Measurements from ENCODE around the gene ELOVL5. TPM values are rescaled to one million over a fixed set of nuclear protein-coding genes. Genes with fewer than 3 reads are reported as not detected.
"Not testable (repeated sequence)": the region's sequence is repeated elsewhere in the genome, so short reads cannot be mapped to it uniquely, and the experiment has no call there.

The ELOVL5 gene
- polyA plus RNA-seq, 3 donors: 76.8 to 79.4 (median 79.4) TPM

DNA sequence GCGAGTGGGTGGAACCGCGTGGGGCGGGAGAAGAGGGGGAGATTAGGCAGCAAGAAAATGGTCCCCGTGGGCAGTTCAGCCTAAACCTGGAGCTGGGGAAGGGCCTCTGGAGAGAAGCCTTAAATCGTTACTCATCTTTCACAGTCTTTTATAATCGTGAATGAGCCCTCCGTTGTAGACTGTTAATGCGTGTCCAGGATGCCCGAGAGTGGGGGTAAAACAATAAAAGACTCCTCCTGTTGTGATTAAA is 11.0 kb upstream of the ELOVL5 start:
- DNase-seq (ENCODE audit: low read depth in 3 of 3, low spot score in 2 of 3): no peak

DNA sequence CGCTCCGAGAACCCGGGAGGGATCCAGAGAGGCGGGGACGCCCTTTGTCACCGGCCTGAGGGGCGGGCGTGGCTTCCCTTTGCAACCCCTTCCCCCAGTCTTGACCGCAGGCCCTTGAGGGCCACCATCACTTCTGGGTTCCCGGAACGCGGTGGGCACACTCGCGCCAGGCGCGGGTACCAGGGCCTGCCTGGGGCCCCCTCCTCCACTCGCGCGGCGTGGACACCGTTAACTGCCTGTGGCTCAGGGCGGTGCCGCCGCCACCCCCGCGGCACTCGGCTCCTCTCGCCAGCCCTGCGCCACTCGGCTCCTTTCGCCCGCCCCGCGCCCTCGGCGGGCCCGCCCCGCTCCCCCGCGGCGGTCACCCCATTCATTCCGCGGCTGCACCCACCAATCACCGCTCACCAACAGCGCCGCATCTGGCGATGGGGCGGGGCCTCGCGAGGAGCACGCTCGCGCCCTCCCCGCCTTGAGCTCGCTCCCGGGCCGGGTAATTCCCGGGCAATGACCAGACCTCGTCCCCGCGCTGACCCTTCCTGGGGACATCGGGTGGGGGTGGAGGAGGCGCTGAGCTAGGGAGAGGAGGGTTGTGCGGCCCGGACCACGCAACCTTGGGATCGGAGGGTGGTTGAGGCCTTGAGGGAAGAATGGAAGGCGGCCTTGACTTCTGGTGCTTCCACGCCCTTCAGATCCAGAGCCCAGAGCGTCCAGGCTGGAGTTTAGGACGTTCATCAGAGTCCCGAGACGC is 10.5 kb upstream of the ELOVL5 start:
- DNase-seq (ENCODE audit: low read depth in 3 of 3, low spot score in 2 of 3): peak; percentile 78 to 90 (median 88)

DNA sequence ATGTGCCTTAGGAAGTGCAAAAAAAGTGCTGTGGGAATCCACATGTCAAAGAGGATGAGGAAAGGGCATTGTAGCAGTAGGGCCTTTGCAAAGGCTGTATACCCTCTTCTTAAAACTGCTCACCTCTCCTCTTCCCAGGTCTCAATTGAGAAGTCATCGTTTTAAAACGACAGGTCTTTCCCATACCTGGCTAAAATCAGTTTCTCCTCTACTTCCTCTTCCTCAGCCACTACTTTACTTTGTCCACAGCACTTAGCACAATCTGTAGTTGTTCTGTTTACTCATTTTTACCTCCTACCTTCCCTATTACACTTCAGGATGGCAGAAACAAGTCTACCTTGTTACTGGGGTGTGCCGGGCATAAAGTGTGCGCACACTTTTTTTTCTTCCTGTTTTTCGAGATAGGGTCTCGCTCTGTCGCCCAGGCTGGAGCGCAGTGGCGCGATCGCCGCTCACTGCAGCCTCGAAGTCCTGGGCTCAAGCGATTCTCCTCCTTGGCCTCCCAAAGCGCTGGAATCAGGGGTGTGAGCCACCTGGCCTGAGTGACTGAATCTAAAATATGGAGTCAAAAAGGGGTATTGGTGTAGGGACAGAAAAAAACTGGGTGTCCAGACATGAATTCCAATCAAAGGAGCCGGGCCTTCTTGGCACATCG is 9.8 kb upstream of the ELOVL5 start:
- peak; percentile 43 to 47 (median 44) for DNase-seq (ENCODE audit: low read depth in 3 of 3, low spot score in 2 of 3)

DNA sequence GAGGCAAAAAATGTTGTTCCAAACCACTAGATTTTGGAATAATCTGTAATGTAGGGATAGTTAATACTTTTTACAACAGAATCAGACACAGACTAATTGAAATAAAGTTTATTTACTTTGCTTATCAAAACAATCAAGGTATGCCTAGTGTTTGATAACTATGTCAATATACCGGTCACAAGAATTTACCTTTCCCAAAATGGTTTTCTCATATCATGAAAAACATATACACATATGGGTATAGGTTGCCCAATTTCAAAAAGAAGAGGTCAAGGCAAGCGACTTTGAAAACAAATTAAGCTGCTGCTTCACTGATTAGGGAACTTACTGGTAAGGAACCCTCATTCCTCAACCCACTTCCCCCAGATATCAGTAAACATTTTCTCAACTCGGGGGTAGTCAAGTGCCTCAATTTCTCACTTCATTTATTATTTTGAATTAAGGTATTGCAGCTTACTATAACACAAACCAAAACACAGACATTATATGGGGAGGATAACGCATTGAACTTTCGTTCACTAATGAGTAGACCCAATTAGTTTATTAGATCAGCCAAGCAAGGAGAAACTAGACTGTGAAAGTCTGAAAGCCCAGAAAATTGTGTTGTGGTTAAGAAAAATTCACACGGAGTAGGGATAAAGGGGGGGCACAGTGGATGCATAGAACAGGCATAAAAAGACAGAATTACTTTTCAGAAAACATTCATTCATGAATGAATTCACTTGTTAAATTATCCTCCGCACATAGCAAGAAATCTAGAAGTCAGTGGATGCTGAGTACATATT is 9.0 kb upstream of the ELOVL5 start:
- DNase-seq (ENCODE audit: low read depth in 3 of 3, low spot score in 2 of 3): no peak

DNA sequence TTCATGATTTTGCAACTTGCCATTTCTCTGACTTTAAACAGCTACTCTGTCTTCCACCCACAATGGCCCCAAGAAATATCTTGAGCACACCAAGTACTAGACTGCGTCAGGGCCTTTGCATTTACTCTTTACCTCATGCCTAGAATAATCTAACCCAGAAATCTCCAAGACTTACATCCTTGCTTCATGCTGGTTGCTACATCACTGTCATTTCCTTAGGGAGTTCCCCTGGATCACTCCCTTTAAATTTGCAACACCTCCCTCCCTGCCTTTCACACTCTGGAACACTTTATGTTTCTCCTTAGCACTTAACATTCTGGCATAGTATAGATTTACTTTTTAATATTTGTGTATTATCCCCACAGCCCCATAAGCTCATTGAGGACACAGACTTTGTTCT is 4.9 kb upstream of the ELOVL5 start:
- no peak for DNase-seq (ENCODE audit: low read depth in 3 of 3, low spot score in 2 of 3)

DNA sequence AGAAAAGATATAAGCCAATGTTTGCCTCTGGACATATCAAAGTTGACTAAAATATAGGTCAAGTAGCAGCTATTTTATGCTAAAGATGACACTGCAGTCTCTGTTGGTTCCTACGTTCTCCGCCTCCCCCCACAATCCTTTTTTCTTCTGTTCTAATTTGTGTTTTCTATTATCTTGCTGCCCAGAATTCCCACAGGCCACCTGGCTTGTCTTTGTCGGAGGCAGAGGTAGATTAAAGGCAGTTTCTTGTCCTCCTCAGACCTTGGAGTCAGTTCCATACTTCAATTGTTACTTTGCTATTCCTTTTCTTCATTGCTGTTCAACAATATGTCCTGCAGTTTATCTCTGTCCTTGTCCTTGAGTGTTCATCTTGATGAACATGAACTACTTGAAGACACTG is 3.6 kb upstream of the ELOVL5 start:
- no peak for DNase-seq (ENCODE audit: low read depth in 3 of 3, low spot score in 2 of 3)

DNA sequence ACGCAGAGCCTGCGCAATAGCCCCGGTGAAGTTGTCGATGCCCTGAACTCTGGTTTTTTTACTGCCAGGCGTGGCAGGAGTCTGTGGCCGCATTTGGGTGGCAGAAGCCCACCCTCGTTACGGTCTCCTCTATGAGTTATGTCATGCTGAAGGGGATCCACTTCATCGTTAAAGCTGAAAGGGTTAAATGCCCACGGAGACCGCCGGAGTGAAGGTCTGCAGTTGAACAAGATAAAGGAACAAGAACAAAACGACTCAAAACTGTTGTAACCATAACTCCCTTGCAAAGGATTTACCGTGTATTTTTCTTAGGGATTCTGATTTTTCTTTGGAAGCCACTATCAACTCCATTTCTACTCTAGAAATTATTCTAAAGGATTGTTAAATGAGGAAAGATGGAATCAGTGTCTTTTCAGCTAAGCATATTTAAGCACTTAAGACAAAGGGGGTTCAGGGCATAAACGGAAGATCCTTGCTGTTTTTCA is 501 bp upstream of the ELOVL5 start:
- DNase-seq (ENCODE audit: low read depth in 3 of 3, low spot score in 2 of 3): no peak

DNA sequence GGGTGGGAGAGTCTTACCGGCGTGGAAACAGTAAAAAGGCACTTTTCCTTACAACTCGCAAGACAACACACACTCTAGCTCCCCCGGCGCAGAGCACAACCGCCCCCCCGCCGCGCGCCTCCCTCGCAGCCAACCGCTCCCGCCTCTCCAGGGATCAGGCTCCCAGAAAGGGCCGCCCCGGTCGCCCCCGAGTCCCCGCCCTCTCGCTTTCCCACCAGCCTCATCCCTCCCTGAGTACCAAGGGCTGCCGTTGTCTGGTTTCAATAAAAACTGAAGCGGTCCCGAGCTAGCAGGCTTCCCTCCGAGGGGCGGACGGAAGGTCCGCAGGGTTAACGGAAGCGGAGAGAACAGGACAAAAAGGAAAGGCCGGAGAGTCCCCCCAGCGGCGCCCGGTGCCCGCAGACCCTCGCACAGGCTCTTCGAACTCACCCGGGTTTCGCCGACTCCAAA is 804 bp downstream of the ELOVL5 start:
- peak; percentile 54 to 64 (median 61) for DNase-seq (ENCODE audit: low read depth in 3 of 3, low spot score in 2 of 3)

DNA sequence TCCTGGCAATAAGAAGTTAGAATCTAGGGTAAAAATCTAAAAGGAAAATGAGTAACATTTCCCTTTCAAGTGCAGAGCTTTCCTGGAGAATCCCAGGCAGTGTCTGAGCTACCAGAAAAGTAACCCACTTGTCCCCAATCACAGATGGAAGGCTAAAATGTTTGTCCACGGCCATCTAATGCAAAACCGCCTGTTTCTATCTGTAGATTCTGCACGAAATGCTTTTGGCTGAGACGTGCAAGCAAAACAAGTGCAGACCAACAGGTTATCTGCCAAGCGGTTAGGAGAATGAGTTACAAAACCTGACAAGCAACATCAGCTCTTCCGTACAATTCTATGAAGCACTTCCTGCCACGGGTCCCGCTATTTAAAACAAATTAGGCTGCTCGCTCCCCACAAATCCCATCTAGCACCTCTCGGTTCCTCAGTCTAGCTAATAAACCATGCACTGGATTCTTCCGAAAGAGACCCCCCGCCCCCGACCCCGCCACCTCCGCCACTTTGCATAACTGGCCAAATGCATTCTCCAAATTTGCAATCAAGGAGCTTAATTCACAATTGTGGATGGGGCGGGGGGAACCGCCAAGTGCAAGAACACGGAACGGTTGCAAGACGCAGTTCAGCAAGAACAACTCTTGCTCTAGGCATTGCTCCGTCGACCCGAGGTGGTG is 1.4 kb downstream of the ELOVL5 start:
- peak in 1 of 3 donors; percentile 10 for DNase-seq (ENCODE audit: low read depth in 3 of 3, low spot score in 2 of 3)

DNA sequence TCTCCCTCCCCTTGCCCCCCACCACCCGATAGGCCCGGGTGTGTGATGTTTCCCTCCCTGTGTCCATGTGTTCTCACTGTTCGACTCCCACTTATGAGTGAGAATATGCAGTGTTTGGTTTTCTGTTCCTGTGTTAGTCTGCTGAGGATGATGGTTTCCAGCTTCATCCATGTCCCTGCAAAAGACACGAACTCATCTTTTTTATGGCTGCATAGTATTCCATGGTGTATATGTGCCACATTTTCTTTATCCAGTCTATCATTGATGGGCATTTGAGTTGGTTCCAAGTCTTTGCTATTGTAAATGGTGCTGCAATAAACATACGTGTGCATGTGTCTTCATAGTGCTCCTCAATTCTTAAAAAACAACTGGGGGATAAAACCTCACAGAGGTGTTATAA is 2.7 kb downstream of the ELOVL5 start:
- DNase-seq (ENCODE audit: low read depth in 3 of 3, low spot score in 2 of 3): not testable (repeated sequence)

DNA sequence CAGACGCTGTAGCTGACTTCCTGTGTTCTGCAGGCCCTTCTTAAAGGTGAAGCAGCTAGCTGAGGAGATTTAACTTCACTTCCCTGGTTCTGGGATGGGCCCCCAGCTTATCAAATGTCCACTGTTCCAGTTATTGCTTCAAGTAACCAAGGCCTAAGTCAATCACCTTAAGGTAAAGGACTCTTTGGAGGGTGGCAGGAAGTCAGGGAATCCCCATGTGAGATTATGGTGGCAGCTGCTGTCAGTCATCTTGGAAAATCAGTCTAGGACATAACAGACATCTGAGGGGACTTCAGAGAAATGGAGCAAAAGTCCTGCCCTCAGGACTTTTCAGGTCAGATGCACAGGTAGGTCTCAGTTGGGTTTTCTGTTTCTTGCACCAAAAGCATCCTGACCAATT is 3.8 kb downstream of the ELOVL5 start:
- no peak for DNase-seq (ENCODE audit: low read depth in 3 of 3, low spot score in 2 of 3)

DNA sequence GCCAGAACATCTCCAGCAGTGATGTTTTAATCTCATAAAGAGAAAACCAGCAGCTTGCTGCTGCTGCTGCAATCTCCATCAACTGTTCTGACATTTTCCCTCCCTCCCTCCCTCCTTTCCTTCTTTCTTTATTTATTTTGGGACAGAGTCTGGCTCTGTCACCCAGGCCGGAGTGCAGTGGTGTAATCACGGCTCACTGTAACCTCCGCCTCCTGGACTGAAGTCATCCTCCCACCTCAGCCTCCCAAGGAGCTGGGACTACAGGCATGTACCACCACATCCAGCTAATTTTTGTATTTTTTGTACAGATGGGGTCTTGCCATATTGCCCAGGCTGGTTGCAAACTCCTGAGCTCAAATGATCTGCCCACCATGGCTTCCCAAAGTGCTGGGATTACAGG is 5.7 kb downstream of the ELOVL5 start:
- DNase-seq (ENCODE audit: low read depth in 3 of 3, low spot score in 2 of 3): no peak

DNA sequence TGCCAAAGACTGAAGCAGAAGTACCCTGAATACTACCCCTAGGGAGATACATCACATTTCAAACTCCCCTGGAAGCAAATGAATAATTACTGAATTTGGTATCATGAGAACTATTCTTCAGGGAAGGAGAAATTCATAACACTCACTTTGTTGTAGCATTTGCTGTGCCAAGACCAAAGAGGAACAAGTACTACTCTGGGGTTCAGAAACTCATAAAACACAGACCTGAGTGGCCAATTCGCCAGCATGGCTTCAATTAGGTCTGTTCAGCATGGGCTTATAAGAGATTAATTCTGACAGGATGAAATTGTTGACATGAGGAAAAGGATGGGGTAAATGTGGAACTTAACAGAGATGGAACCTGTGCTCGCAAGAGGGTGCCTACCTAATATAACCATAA is 6.5 kb downstream of the ELOVL5 start:
- DNase-seq (ENCODE audit: low read depth in 3 of 3, low spot score in 2 of 3): no peak

DNA sequence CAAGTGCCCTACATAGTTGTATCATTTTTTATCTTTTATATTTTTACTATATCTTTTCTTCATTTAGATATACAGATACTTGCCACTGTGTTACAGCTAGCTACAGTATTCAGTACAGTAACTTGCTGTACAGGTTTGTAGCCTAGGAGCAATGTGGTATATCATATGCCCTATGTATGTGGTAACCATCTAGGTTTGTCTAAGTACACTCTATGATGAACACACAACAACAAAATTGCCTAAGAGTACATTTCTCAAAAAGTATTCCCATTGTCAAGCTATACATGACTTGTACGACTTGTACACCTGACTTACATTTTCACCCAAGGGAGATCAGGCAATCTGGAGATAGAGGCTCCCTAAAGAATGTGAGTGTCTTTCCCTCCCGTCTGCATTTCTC is 8.2 kb downstream of the ELOVL5 start:
- DNase-seq (ENCODE audit: low read depth in 3 of 3, low spot score in 2 of 3): no peak

DNA sequence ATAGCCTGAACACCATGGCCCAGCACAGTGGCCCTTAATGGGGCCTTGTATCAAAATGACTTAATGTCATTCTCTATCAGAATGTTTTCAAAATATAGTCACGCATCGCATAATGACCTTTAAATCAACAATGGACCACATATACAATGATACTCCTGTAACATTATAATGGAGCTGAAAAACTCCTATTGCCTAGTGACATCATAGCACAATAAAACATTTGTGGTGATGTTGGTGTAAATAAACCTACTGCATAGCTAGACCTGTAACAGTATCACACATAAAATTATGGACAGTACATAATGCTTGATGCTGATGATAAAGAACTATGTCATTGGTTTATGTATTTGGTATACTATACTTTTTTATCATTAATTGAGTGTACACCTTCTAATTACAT is 9.3 kb downstream of the ELOVL5 start:
- no peak for DNase-seq (ENCODE audit: low read depth in 3 of 3, low spot score in 2 of 3)

DNA sequence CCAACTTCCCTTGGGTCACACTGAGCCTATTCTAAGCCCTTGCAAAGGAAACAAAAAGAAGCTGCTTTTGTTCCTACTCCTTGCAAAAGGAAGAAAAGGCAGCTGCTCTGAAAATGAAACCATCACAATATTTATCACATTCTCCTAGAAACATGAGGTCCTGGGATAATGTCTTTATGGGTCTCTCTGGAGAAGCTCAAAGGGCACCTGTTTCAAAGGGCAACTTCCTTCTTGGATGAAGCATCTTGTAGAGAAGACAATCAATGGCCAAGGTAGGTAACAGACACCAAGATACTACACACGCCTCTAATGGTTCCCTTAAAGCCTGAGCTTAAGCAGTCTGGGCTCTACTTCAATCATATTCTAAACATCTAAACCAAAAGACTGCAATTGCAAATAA is 10.4 kb downstream of the ELOVL5 start:
- DNase-seq (ENCODE audit: low read depth in 3 of 3, low spot score in 2 of 3): no peak

DNA sequence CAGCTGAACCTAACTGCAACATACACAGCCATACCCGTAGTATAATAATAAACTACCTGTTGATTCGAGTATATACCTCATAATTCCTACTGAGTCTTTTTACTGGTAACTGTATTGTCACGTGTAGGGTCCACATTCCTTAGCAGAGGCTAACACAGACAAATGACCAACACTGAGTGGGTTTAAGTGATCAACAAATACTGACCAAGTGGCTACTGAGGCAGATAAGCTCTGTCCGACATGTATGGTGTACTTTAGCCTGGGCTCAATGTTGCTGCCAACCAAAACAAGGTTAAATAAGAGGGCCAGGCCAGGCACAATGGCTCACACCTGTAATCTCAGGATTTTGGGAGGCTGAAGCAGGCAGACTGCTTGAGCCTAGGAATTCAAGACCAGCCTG is 12.7 kb downstream of the ELOVL5 start:
- no peak for DNase-seq (ENCODE audit: low read depth in 3 of 3, low spot score in 2 of 3)

DNA sequence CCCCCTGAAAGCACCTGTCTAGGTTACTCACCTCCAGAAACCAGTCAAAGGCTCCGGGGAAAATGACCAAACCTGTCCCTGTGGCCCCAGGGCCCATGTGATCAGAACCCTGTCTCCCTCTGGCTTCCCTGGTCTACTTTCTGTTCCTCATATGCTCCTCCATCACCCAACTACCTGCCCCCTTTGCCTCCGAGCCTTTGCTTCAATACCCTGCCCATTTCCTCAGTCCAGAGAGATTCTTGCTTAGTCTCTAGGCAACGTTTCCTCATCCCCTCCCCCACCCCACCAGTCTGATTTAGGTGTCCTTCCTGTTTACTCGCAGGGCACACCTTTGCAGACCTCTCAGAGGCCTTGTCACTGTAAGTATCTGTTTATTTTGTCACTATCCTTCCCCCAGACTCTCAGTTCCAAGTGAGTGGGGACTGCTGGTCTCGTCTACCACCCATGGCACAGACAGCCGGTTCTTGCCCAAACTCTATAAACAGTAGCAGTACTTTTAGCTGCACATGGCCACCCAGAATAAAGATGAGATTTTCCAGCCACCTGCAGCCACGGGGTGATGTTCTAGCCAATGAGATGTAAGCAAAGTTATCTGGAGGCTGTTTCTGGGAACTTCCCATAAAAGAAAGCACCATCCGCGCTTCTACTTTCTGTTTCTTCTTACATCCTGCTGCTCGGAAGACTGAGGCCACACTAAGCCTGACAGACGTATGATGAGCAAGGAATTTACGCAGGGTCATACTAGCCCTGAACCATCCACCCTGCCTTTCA is 13.3 kb downstream of the ELOVL5 start:
- DNase-seq (ENCODE audit: low read depth in 3 of 3, low spot score in 2 of 3): no peak

DNA sequence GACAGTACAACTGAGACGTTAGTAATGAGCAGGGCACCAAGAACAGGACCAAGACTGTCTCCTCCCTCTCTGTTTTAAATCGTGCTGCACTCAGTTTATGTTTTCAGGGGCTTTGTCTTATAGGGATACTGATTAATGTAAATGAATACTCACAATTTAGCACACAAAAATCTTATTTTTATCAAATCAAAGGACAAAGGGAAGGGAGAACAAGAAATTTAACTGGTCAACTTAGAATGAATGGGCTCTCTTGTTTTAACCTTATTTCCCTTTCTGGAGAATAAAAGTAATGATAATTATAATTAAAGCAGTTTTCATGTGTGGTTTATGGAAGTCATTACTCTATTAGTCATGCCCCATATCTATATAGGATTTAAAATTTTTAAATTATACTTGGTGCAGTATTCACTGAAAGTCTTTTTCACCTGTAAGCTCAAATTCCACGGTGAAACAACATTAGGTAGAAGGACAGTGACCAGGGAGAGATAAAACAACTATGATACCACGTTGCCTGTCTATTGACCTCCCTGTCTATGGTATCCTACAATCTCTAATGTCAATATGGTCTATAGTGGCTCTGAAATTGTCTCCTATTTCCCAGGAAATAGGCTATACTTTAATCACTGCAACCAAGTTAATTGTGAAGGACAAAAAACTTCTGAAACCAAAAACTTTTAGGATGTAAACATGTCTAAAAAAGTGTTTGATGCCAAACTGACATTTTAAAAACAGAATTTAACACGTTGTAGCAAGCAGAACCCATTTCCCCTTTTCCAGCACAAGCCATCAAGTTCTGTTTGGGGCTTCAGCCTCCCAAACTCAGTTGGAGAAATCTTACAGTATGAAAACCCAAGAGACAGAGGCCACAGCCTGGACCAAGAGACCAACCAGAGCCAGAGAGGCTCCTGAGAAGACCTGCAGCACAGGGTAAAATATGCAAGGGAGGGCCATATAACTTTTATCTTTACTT is 15.0 kb downstream of the ELOVL5 start:
- no peak for DNase-seq (ENCODE audit: low read depth in 3 of 3, low spot score in 2 of 3)
